NCI-H1694 (cell line): ENCODE results near the gene FAM20C.

Experiments used
- DNase-seq: peaks from one replicate; lab custom pipeline; 2025; lab: John Stamatoyannopoulos, UW

FAM20C gene

DNA sequence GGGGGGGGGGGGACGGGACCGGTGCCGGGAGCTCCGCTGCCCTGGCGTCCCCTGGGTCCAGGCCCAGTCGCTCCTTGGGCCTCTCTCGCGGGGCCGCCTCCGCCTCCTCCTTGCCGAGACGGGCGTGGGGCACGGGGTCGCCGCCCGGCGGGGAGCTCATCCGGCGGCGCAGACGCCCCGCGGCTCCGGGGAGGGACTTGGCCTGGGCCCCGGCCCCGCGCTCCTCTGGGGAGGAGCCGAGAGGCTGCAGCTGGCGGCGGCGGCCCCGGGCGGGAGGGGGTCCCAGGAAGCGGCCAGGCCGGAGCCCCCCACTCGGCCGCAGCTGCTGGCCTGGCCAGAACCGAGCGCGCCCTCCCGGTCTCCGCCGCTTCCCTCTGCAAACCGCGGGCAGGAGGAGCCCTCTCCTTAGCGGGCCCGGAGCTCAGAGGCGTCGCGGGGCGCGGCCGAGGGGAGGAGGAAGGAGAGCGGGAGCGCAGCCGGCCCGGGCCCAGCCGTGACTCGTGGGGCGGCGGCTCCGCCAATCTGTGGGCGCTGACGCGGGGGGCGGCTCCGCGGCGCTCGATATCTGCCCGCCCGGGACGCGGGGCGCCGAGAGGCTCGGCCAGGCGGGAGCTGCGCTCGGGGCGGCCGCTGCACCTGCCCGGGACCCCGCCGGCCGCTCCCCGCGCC is at the start of gene FAM20C:
TSS of gene FAM20C (plus strand) at position 591 of the 669 bp plus-strand sequence. CDS start 629 bp downstream, outside the sequence.
- peak; percentile 43 for DNase-seq

DNA sequence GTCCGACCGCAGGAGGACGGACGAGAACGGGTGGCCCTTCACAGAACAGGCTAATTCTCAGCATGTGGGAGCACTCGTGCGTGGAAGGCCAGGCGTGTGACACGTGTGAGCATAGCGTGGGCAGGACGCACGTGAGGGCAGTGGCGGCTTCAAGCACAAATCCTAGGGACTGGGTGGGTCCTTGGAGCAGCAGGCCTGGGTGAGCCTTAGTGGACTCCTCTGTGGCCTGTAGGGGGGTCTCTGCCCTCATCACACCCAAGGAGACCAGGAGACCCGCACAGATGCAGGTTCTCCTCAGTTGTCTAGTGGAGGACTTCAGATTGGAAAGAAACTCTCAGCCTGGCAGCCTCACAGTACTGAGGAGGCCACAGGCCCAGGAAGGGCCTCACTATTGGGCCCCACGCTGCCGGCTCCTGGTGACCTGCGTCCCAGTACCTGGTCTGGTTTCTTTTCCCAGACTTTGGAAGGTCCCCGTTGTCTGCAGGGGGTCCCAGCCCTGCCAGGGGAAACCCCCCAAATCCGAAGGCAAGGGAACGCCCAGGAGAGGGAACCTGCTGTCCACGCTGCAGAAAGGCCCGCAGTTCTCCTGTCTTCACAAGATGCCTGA is 49.1 kb upstream of the FAM20C start:
- no peak for DNase-seq

DNA sequence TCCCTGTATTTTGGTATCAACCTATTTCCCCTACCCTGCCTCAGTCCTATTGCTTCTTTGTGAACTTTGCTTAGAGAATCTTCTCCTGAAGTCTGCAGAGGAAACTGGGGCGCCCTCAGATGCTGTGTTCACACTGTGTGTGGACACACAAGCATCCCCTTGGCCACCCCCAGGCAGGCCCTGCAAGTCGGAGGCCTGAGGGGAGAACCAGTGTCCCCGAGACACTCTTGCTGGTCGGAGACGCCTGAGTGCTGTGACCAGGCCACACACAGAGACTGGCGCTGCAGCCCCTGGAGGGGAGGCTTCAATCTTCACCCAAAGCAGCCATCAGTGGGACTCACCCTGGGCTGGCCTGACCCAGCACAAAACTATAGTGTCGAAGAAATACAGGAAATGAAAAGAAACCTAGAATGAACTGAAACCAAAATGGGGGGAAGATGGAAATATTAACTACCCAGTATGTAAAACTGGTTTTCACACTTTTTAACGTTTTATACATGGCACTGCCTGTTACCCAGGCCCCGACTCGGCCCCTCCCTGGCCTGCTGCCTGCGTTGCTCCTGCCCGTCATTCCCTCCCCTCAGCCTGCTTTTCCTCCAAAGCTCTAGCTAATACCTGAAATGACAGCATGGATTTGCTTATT is 48.4 kb upstream of the FAM20C start:
- no peak for DNase-seq

- DNase-seq = no peak
Measured at GRCh38 chr7:144454-144826, 47.9 kb upstream of the FAM20C start.

- DNase-seq = no peak
Measured at GRCh38 chr7:145863-146262, 46.5 kb upstream of the FAM20C start.

- no peak for DNase-seq
Measured at GRCh38 chr7:148543-148931, 43.8 kb upstream of the FAM20C start.

DNA sequence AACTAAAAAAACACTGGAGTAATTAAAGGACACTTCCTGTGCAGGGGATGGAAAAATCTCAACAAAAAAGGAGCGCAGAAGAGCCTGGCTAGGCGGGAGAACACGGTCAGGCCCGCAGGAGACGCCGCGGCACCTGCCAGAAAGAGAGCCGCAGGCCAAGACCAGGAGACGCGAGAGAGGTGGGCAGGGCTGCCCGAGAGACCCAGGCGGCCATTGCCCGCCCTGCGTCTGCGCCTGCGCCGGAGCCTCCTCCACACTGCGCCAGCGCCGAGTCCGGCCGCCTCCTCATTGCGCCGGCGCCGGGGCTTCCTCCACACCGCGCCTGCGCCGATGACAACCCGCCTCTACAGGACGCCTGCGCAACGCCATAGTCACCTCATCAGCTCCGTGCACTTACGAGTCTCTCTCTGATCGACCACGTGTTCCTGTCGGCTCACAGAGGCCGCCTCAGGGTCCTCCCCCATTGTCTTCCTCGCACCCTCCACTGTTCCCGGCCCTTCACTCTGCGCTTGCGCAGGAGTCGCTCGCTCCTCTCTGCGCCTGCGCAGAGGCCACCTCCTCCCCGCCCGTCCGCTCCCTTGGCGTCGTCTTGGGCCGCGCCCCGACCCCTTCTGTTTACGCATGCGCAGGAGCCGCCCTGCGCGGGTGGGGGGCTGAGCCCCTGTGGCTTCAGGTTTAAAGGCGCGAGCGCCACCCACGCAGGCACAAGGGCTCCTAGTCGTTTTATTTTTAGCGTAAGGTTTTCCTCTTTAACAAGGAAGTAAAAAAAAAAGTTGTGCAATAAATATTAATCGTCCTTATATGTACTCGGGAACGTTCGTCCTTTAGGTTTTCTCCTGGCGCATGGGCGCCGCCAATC is 43.2 kb upstream of the FAM20C start:
- DNase-seq = peak; percentile 98

DNA sequence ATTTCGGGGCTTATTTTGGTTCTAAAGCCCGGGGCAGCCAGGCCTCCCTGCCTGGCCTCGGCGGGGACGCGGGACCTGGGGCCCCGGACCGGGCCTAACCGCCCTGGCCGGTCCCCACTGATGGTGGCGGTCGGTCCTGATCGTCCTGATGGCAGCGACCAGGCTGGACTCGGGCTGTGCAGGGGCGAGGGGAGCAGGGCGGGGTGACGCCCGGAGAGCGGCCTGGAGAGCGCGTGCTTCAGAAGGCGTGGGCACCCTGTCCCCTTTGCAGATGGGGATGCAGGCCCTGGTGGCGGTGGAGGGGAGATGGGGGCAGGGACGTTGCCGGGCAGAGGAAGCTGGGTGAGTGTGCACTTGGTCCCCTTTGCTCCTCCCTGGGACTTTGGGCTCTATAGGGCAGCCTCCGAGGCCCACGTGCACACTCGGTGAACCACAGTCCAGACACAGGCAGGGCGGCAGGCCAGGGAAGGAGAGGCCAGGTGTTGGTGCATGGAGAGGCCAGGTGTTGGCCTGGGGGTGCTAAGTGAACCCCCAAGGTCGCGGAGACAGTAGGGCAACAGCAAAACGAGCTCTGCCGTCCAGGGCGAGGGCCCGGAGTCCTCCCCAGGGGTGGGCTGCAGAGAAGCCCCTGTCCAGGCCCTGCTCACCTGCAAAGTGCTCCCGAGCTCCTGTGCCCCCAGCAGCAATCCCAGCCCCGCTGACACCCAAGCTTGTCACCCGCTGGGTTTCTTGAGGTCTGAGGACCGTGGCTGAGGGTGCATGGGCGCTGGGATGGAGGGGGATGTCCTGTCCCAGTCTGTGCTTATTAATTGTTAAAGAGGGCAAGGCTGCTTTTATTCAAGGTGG is 42.4 kb upstream of the FAM20C start:
- DNase-seq = no peak

DNA sequence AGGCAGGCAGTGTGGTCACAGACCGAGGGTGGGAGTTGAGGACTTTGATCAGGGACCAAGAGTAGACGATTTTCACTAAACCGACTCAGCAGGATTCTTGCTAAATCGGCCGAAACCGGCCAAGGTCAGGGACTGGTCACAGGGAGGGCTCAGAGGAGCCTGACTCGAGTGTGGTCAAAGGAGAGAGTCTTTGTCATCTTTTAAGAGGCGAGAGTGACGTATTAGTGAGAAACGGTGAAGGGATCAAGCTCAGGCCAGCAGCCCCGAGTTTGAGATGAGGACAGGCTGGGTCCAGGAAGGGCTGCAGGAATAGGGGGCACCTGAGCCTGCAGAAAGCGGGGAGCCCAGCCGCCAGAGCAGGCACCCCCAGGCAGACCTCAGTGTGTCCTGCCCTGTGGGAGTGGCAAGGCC is 41.6 kb upstream of the FAM20C start:
- DNase-seq = no peak

- no peak for DNase-seq
Measured at GRCh38 chr7:151346-152050, 40.9 kb upstream of the FAM20C start.

GRCh38 chr7:152702-153391 is 39.5 kb upstream of the FAM20C start:
- no peak for DNase-seq

- DNase-seq = no peak
Measured at GRCh38 chr7:153604-154003, 38.8 kb upstream of the FAM20C start.

DNA sequence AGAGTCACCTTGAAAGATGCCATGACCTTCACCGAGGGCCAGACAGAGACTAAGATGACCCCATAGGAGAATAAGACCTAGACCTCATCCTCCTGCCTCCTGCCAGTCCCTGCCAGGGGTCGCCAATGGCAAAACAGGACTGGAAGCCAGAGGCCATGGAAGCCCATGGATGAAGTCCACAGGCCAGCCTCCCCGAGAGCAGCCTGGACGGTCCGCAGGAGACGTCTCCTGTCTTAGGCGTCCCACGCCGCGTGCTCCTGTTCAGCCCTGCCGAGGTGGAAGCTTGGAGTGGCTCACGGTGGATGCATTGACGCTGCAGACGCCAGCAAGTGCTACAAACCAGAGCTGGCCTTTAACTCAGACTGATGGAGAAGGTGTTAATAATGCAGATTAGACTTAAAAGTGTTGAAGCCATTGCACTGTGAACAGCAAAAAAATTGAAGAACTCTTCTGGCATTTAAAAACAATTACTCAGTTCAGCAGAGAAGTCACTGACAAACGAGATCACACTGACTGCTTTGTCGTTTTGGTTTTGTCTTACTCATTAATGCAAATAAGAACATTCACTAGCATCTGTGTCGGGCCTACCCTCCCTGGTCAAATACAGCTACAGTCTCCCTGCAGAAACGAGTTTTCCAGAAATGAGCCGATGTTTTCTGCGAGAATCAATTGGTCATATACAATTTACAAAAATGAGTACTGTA is 38.1 kb upstream of the FAM20C start:
- DNase-seq = no peak

DNA sequence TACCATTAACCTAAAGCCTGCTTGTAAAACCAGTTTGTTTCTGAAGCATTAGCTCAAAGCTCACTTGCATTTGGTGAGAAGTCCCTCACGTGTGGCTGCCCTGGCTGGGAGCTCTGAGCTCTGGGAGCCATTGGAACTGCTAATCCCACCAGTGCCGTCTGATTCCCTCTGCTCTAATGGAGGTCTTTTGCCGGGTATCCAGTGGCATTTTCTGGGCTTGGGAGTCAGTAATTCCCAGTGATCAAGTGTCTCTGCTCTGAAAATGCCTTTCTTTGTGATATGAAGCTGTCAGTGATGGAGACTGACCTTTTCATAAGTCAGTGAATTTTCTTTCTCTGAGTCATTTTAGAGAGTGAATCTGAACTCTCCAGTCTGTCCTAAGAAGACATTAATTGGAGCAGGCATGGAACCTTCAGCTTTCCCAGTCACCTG is 36.9 kb upstream of the FAM20C start:
- DNase-seq = no peak

- DNase-seq = no peak
Measured at GRCh38 chr7:156111-157007, 36.0 kb upstream of the FAM20C start.

- DNase-seq = no peak
Measured at GRCh38 chr7:157008-157310, 35.4 kb upstream of the FAM20C start.

GRCh38 chr7:157771-158625 is 34.4 kb upstream of the FAM20C start:
- DNase-seq = peak; percentile 14

DNA sequence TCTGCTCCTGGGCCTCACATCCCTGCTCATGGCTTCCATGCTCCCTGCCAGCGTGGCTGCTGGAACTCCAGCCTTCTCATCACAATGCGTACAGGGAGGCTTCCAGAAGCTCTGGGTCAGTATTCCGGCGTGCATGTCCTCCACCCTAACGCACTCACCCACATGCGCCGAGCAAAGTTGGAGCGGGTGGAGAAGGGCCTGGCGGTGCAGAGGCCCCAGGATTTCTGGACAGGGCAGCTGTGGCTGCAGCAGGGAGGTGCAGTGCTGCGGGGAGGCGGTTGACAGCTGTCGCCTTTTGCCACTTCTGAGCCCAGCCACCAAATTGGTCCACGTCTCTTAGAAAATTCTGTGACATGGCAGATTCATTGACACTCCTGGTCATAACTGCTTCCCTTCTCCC is 33.6 kb upstream of the FAM20C start:
- DNase-seq = no peak
